Spleen (tissue), 11 donors: ENCODE measurements around the gene TBC1D22B. TPM values are rescaled to one million over a fixed set of nuclear protein-coding genes. Genes with fewer than 3 reads are reported as not detected.
"Not testable (repeated sequence)": the region's sequence is repeated elsewhere in the genome, so short reads cannot be mapped to it uniquely, and the experiment has no call there.

ENCODE experiments used
- DNase-seq: peaks from one replicate; pipeline ENCODE4 v3.0.0-alpha.2; 2020
- H3K27ac ChIP-seq, 8 donors: fragments of 200-600 bp; sonication (generic) in 7 of 8; 1 replicate in 4 of 8; 2 replicates in 4 of 8; pipeline versions ENCODE4 v1.5.0 to v1.8.0; 2016 to 2021; ENCODE audit warnings: inconsistent platforms in 4 of 8, mild to moderate bottlenecking in 4 of 8, moderate library complexity in 1 of 8
- H3K27me3 ChIP-seq, 7 donors: fragments of 200-600 bp; sonication (generic) in 6 of 7; replicated peaks in 1 of 7; 1 replicate in 4 of 7; 2 replicates in 3 of 7; pipeline versions ENCODE4 v1.5.0 to v1.8.0; 2016 to 2021; ENCODE audit warnings: inconsistent platforms in 3 of 7, mild to moderate bottlenecking in 1 of 7
- H3K36me3 ChIP-seq, 6 donors: fragments of 200-600 bp; sonication (generic) in 5 of 6; 1 replicate in 4 of 6; 2 replicates in 2 of 6; pipeline versions ENCODE4 v1.5.0 to v1.8.0; 2016 to 2021; ENCODE audit warnings: inconsistent platforms in 2 of 6
- H3K4me1 ChIP-seq, 6 donors: fragments of 200-600 bp; sonication (generic) in 5 of 6; 1 replicate in 3 of 6; 2 replicates in 3 of 6; pipeline versions ENCODE4 v1.5.0 to v1.8.0; 2016 to 2021; ENCODE audit warnings: inconsistent platforms in 3 of 6
- H3K4me3 ChIP-seq, 8 donors: fragments of 200-600 bp; sonication (generic) in 7 of 8; 1 replicate in 4 of 8; 2 replicates in 4 of 8; pipeline versions ENCODE4 v1.5.0 to v1.8.0; 2016 to 2021; ENCODE audit warnings: inconsistent platforms in 4 of 8, mild to moderate bottlenecking in 4 of 8, moderate library complexity in 2 of 8
- H3K9me3 ChIP-seq, 8 donors: fragments of 200-600 bp; sonication (generic) in 7 of 8; 1 replicate in 4 of 8; 2 replicates in 4 of 8; pipeline versions ENCODE4 v1.5.0 to v1.8.0; 2016 to 2021; ENCODE audit warnings: inconsistent platforms in 4 of 8
- CTCF ChIP-seq, 11 experiments: fragments of 200-600 bp in 7 of 11; fragments of 450-650 bp in 4 of 11; sonication (generic) in 4 of 11; IDR thresholded peaks in 8 of 11; conservative IDR thresholded peaks in 3 of 11; 1 replicate in 7 of 11; 2 replicates in 4 of 11; pipeline versions ENCODE4 v1.4.0 to v1.8.0; 2016 to 2021; ENCODE audit warnings: antibody characterized with exemption in 11 of 11, inconsistent platforms in 4 of 11, mild to moderate bottlenecking in 1 of 11
- POLR2A ChIP-seq, 3 donors: fragments of 450-650 bp; IDR thresholded peaks; one replicate each; pipeline ENCODE4 v1.5.1; 2017; ENCODE audit warnings: antibody characterized with exemption in 3 of 3, mild to moderate bottlenecking in 1 of 3
- POLR2AphosphoS5 ChIP-seq, 3 donors: sonication (generic); formaldehyde crosslinking; IDR thresholded peaks; one replicate each; pipeline ENCODE4 v1.5.1; 2017; ENCODE audit warnings: antibody characterized with exemption in 3 of 3
- WGBS, 5 donors: extraction: QIAGEN DNeasy Blood & Tissue Kit in 3 of 5; methylation state at CpG; one replicate each; pipeline versions ENCODE4 v1.1.5 to v1.1.7; 2013 to 2018; 5-methylcytosine and 5-hydroxymethylcytosine counted together
- intact Hi-C: fragments of 100-400 bp; cut with DNase I; formaldehyde crosslinking; loops from one replicate; pipeline ENCODE4 v1.15.0; 2023; ENCODE audit warnings: low total_unique reads
- polyA plus RNA-seq, 3 donors: library from polyadenylated mRNA; stranded (reverse); fragments of 200-250 nt; gene quantifications; one replicate each; pipeline ENCODE4 v1.2.1, GENCODE V29; 2013
- total RNA-seq, 7 donors: library from RNA; depleted of rRNA in 3 of 7; stranded (reverse); fragments of >200 nt in 3 of 7; fragmentation: NEBNext Ultra II Directional in 4 of 7; extraction: Animal tissue kit (Norgen Biotek cat#: 25700) in 4 of 7; gene quantifications; one replicate each; pipeline versions ENCODE4 v1.1.0 to v1.2.1, GENCODE V29; 2016 to 2021
- donor health status: healthy with polysubstance abuse.
- donor health status: DM: no; HTN: no; CAD: no; lungs with moderate emphysema.
- donor health status: DM: no; HTN: no; CAD: no.
- donor health status: Bipolar disorder and iron deficiency.
- donor health status: healthy.
- donor health status: DM: no; HTN: no; CAD: no.
- donor health status: DM: yes; HTN: yes; CAD: no.

The TBC1D22B gene
- total and polyA plus RNA-seq, 10 donors = 4.2 to 12.7 (median 9.4) TPM

- Histone ChIP-seq H3K4me1 (no peaks in the 10 kb centered on the region), H3K36me3 (no peaks in the 10 kb centered on the region), H3K9me3 (no peaks in the 10 kb centered on the region), H3K4me3 (no peak overlapping the region), H3K27ac (no peak overlapping the region), H3K27me3 (no peaks in the 10 kb centered on the region)
- intact Hi-C loops = no loop called here
- WGBS, 5 donors = 86 to 95% (median 89%) methylated on average over 4 of the region's 4 CpGs
- DNase-seq = no peak
- TF ChIP-seq CTCF (IDR thresholded peaks at IDR 0.05 in 8 of 11, conservative IDR thresholded peaks at IDR 0.05 in 3 of 11) (no peak), POLR2A (IDR thresholded peaks at IDR 0.05) (no peak), POLR2AphosphoS5 (IDR thresholded peaks at IDR 0.05) (no peak)
Measured at GRCh38 chr6:37340639-37340943, 83.0 kb downstream of the TBC1D22B start.

- no peaks in the 10 kb centered on the region for H3K4me1 ChIP-seq
- DNase-seq = no peak
- H3K9me3 ChIP-seq = no peaks in the 10 kb centered on the region
- peaks cover 0 to 5% (median 0%) of the 10 kb centered on the region in 7 donors for H3K27me3 ChIP-seq
- no peak overlapping the region for H3K27ac ChIP-seq
- H3K36me3 ChIP-seq = no peaks in the 10 kb centered on the region
- intact Hi-C loops = no loop called here
- WGBS, 5 donors = 76 to 86% (median 83%) methylated on average over 3 of the region's 3 CpGs
- TF ChIP-seq CTCF (IDR thresholded peaks at IDR 0.05 in 8 of 11, conservative IDR thresholded peaks at IDR 0.05 in 3 of 11) = no peak
- TF ChIP-seq POLR2A (IDR thresholded peaks at IDR 0.05) = no peak
- TF ChIP-seq POLR2AphosphoS5 (IDR thresholded peaks at IDR 0.05) = no peak
- H3K4me3 ChIP-seq = no peak overlapping the region
Measured at GRCh38 chr6:37343248-37343647, 85.7 kb downstream of the TBC1D22B start.

- no peak overlapping the region for H3K27ac ChIP-seq
- no peak for DNase-seq
- no peak overlapping the region for H3K4me3 ChIP-seq
- whole genome bisulfite sequencing, 5 donors = 89 to 94% (median 90%) methylated on average over 3 of the region's 3 CpGs
- TF ChIP-seq POLR2A (IDR thresholded peaks at IDR 0.05) (no peak), CTCF (IDR thresholded peaks at IDR 0.05 in 8 of 11, conservative IDR thresholded peaks at IDR 0.05 in 3 of 11) (no peak), POLR2AphosphoS5 (IDR thresholded peaks at IDR 0.05) (no peak)
- intact Hi-C loops = no loop called here
- H3K9me3 ChIP-seq = no peaks in the 10 kb centered on the region
- no peaks in the 10 kb centered on the region for H3K4me1 ChIP-seq
- H3K36me3 ChIP-seq = no peaks in the 10 kb centered on the region
- H3K27me3 ChIP-seq = peaks cover 0 to 5% (median 0%) of the 10 kb centered on the region in 7 donors
Measured at GRCh38 chr6:37344308-37344707, 86.7 kb downstream of the TBC1D22B start.

GRCh38 chr6:37345804-37346203, 88.2 kb downstream of the TBC1D22B start:
- H3K27ac ChIP-seq, H3K36me3 ChIP-seq, H3K9me3 ChIP-seq, DNase-seq, H3K27me3 ChIP-seq, intact Hi-C loops, H3K4me3 ChIP-seq, H3K4me1 ChIP-seq: not testable (repeated sequence)
- WGBS, 5 donors = 41 to 77% (median 73%) methylated on average over 3 of the region's 3 CpGs

GRCh38 chr6:37347177-37347576, 89.6 kb downstream of the TBC1D22B start:
- Histone ChIP-seq H3K4me3 (no peak overlapping the region), H3K36me3 (no peaks in the 10 kb centered on the region), H3K27me3 (peaks cover 0 to 5% (median 0%) of the 10 kb centered on the region in 7 donors), H3K4me1 (no peaks in the 10 kb centered on the region), H3K27ac (no peak overlapping the region), H3K9me3 (no peaks in the 10 kb centered on the region)
- TF ChIP-seq POLR2A (IDR thresholded peaks at IDR 0.05) = no peak
- no peak for TF ChIP-seq POLR2AphosphoS5 (IDR thresholded peaks at IDR 0.05)
- TF ChIP-seq CTCF (IDR thresholded peaks at IDR 0.05 in 8 of 11, conservative IDR thresholded peaks at IDR 0.05 in 3 of 11) = no peak
- intact Hi-C loops = no loop called here
- no peak for DNase-seq
- 91 to 96% (median 94%) methylated on average over 3 of the region's 3 CpGs for WGBS, 5 donors
